Keratinocyte (primary cell): Measurements from ENCODE around the gene CFAP299. TPM values are rescaled to one million over a fixed set of nuclear protein-coding genes. Genes with fewer than 3 reads are reported as not detected.

ENCODE experiments used
- DNase-seq: peaks from one replicate; pipeline ENCODE4 v3.0.0-alpha.2; 2011; ENCODE audit warnings: low read depth, missing footprints, low spot score
- FAIRE-seq: peaks from 2 replicates; lab custom pipeline; 2011; peaks lifted over from hg19 to GRCh38; lab: Jason Lieb, UNC
- H2AFZ ChIP-seq: 2 replicates; pipeline ENCODE4 v1.6.0; 2012; ENCODE audit warnings: low read length, control low read depth, inconsistent platforms; ENCODE audit not compliant: control insufficient read depth
- H3K27ac ChIP-seq: 2 replicates; pipeline ENCODE4 v1.5.1; 2011; ENCODE audit warnings: low read length; ENCODE audit not compliant: control insufficient read depth, insufficient read depth
- H3K27me3 ChIP-seq: 3 replicates; pipeline ENCODE4 v1.6.0; 2011; ENCODE audit warnings: low read length; ENCODE audit not compliant: control insufficient read depth, insufficient read depth; ENCODE audit errors: extremely low read depth
- H3K36me3 ChIP-seq, 2 experiments: 2 replicates in 1 of 2; 3 replicates in 1 of 2; pipeline ENCODE4 v1.5.1; 2011; ENCODE audit warnings: low read length in 2 of 2, mild to moderate bottlenecking in 1 of 2; ENCODE audit not compliant: control insufficient read depth in 2 of 2, insufficient read depth in 2 of 2; ENCODE audit errors: extremely low read depth in 1 of 2
- H3K4me1 ChIP-seq: 3 replicates; pipeline ENCODE4 v1.5.1; 2011; ENCODE audit warnings: low read length; ENCODE audit not compliant: control insufficient read depth, insufficient read depth; ENCODE audit errors: extremely low read depth
- H3K4me2 ChIP-seq: 3 replicates; pipeline ENCODE4 v1.6.0; 2011; ENCODE audit warnings: low read depth, low read length; ENCODE audit not compliant: control insufficient read depth, insufficient read depth; ENCODE audit errors: extremely low read depth
- H3K4me3 ChIP-seq, 3 experiments: fragments of 200-600 bp in 1 of 3; sonication (generic) in 1 of 3; 2 replicates in 2 of 3; 3 replicates in 1 of 3; pipeline ENCODE4 v1.5.1; 2011 to 2016; ENCODE audit warnings: low read length in 3 of 3, mild to moderate bottlenecking in 3 of 3, control low read depth in 2 of 3, inconsistent platforms in 1 of 3, low read depth in 1 of 3, mixed read lengths in 1 of 3, mixed run types in 1 of 3, moderate library complexity in 1 of 3; ENCODE audit not compliant: control insufficient read depth in 2 of 3, insufficient read depth in 2 of 3; ENCODE audit errors: extremely low read depth in 1 of 3
- H3K79me2 ChIP-seq: 2 replicates; pipeline ENCODE4 v1.6.0; 2012; ENCODE audit warnings: low read length; ENCODE audit not compliant: control insufficient read depth, insufficient read depth
- H3K9ac ChIP-seq: 3 replicates; pipeline ENCODE4 v1.6.0; 2011; ENCODE audit warnings: low read length; ENCODE audit not compliant: control insufficient read depth, insufficient read depth; ENCODE audit errors: extremely low read depth
- H3K9me1 ChIP-seq: 3 replicates; pipeline ENCODE4 v1.6.0; 2011; ENCODE audit warnings: low read length; ENCODE audit not compliant: control insufficient read depth, insufficient read depth; ENCODE audit errors: extremely low read depth
- H3K9me3 ChIP-seq: 2 replicates; pipeline ENCODE4 v1.5.1; 2012; ENCODE audit warnings: low read depth, low read length; ENCODE audit not compliant: control insufficient read depth
- H4K20me1 ChIP-seq: 3 replicates; pipeline ENCODE4 v1.6.0; 2011; ENCODE audit warnings: low read length; ENCODE audit not compliant: control insufficient read depth, insufficient read depth; ENCODE audit errors: extremely low read depth
- CTCF ChIP-seq, 3 experiments: IDR thresholded peaks in 1 of 3; conservative IDR thresholded peaks in 1 of 3; optimal IDR thresholded peaks in 1 of 3; 2 replicates in 2 of 3; 3 replicates in 1 of 3; pipeline versions ENCODE3 to v1.5.1; 2011; ENCODE audit warnings: low read length in 3 of 3, mild to moderate bottlenecking in 3 of 3, moderate library complexity in 2 of 3, control low read depth in 1 of 3, inconsistent platforms in 1 of 3; ENCODE audit not compliant: insufficient read depth in 2 of 3; ENCODE audit errors: extremely low read depth in 1 of 3
- EZH2 ChIP-seq: IDR thresholded peaks from one replicate; pipeline ENCODE4 v1.6.1; 2012; ENCODE audit warnings: inconsistent platforms, mild to moderate bottlenecking, low read length, moderate library complexity
- dilution Hi-C: fragments of 300-500 bp; cut with MboI; formaldehyde crosslinking; loops from one replicate; pipeline ENCODE4 v1.7.0; 2020; ENCODE audit warnings: low sequenced_read_pairs; ENCODE audit not compliant: extremely low pct_ligation_motif_present
- polyA plus RNA-seq, 5 experiments: library from polyadenylated mRNA; depleted of rRNA in 3 of 5; stranded (reverse) in 3 of 5; stranded (forward) in 1 of 5; unstranded in 1 of 5; fragments of >200 nt; gene quantifications; 1 replicate in 1 of 5; 2 replicates in 3 of 5; 3 replicates in 1 of 5; pipeline versions ENCODE4 v1.2.1 to v1.2.3, GENCODE V29; 2011 to 2012; ENCODE audit warnings: missing spikeins in 2 of 5, low read depth in 1 of 5, low replicate concordance in 1 of 5

Gene CFAP299
- polyA plus RNA-seq, 1 donor (not counting 4 experiments of a cell fraction or from before 2014, with no cell fraction given), result 0.14 TPM

- no peak overlapping the region for H3K9ac ChIP-seq
- H3K36me3 ChIP-seq, result no peaks in the 10 kb centered on the region
- no peaks in the 10 kb centered on the region for H3K79me2 ChIP-seq
- no peaks in the 10 kb centered on the region for H3K27me3 ChIP-seq
- H3K27ac ChIP-seq, result no peak overlapping the region
- H2AFZ ChIP-seq, result peak overlapping the region; percentile 85
- no peaks in the 10 kb centered on the region for H4K20me1 ChIP-seq
- TF ChIP-seq CTCF (optimal IDR thresholded peaks at IDR 0.05 in 1 of 3, IDR thresholded peaks at IDR 0.05 in 1 of 3, conservative IDR thresholded peaks at IDR 0.05 in 1 of 3; ENCODE audit: extremely low read depth in 1 of 3, insufficient read depth in 2 of 3, low read length in 3 of 3), result no peak
- no peak for DNase-seq
- no peaks in the 10 kb centered on the region for H3K9me3 ChIP-seq
- no peaks in the 10 kb centered on the region for H3K9me1 ChIP-seq
- dilution Hi-C loops, result no loop called here
- H3K4me1 ChIP-seq, result no peaks in the 10 kb centered on the region
- H3K4me3 ChIP-seq, result no peak overlapping the region
- peak overlapping the region; percentile 44 for H3K4me2 ChIP-seq
- no peak for FAIRE-seq
Measured at GRCh38 chr4:80471756-80472155, 136.2 kb downstream of the CFAP299 start.

GRCh38 chr4:80475236-80475635 lies 139.7 kb downstream of the CFAP299 start:
- no peak overlapping the region for H3K9ac ChIP-seq
- no peak for FAIRE-seq
- no peak overlapping the region for H2AFZ ChIP-seq
- dilution Hi-C loops, result no loop called here
- H3K4me1 ChIP-seq, result no peaks in the 10 kb centered on the region
- no peak overlapping the region for H3K27ac ChIP-seq
- H3K79me2 ChIP-seq, result no peaks in the 10 kb centered on the region
- H3K4me3 ChIP-seq, result no peak overlapping the region
- TF ChIP-seq CTCF (optimal IDR thresholded peaks at IDR 0.05 in 1 of 3, IDR thresholded peaks at IDR 0.05 in 1 of 3, conservative IDR thresholded peaks at IDR 0.05 in 1 of 3; ENCODE audit: extremely low read depth in 1 of 3, insufficient read depth in 2 of 3, low read length in 3 of 3) (no peak), EZH2 (no peak)
- H3K27me3 ChIP-seq, result no peaks in the 10 kb centered on the region
- no peaks in the 10 kb centered on the region for H3K9me3 ChIP-seq
- H3K36me3 ChIP-seq, result no peaks in the 10 kb centered on the region
- DNase-seq, result no peak
- no peaks in the 10 kb centered on the region for H4K20me1 ChIP-seq
- H3K4me2 ChIP-seq, result no peak overlapping the region
- H3K9me1 ChIP-seq, result no peaks in the 10 kb centered on the region
